Activated CD4-positive, alpha-beta T cell treated with anti-CD3 and anti-CD28 coated beads, Interleukin-2, amount 50 U/mL, for 4 hours (primary cell): Measurements from ENCODE around the gene VASN.
"Not testable (repeated sequence)": the region's sequence is repeated elsewhere in the genome, so short reads cannot be mapped to it uniquely, and the experiment has no call there.

Experiments used
- DNase-seq, 2 experiments: peaks; one replicate each; pipeline ENCODE4 v3.0.0-alpha.2; 2020

Gene VASN

GRCh38 chr16:4337540-4338088, 34.0 kb upstream of the VASN start:
- no peak for DNase-seq

- DNase-seq, result no peak
Observed at GRCh38 chr16:4338125-4338582, 33.5 kb upstream of the VASN start.

- no peak for DNase-seq
Observed at GRCh38 chr16:4338712-4339299, 32.8 kb upstream of the VASN start.

- no peak for DNase-seq
Observed at GRCh38 chr16:4339455-4339854, 32.2 kb upstream of the VASN start.

- no peak for DNase-seq
Observed at GRCh38 chr16:4339909-4340308, 31.7 kb upstream of the VASN start.

GRCh38 chr16:4340443-4340842, 31.2 kb upstream of the VASN start:
- DNase-seq, result no peak

- no peak for DNase-seq
Observed at GRCh38 chr16:4341250-4341649, 30.4 kb upstream of the VASN start.

GRCh38 chr16:4342866-4343744, 28.5 kb upstream of the VASN start:
- DNase-seq, result no peak

- DNase-seq, result not testable (repeated sequence)
Observed at GRCh38 chr16:4344300-4344982, 27.2 kb upstream of the VASN start.

- no peak for DNase-seq
Observed at GRCh38 chr16:4344983-4345835, 26.4 kb upstream of the VASN start.

- DNase-seq, result no peak
Observed at GRCh38 chr16:4345836-4346781, 25.5 kb upstream of the VASN start.

GRCh38 chr16:4347010-4347409, 24.6 kb upstream of the VASN start:
- DNase-seq, result no peak

GRCh38 chr16:4347765-4348509, 23.7 kb upstream of the VASN start:
- DNase-seq, result no peak

- DNase-seq, result no peak
Observed at GRCh38 chr16:4349332-4349731, 22.3 kb upstream of the VASN start.

- no peak for DNase-seq
Observed at GRCh38 chr16:4350365-4350786, 21.3 kb upstream of the VASN start.

- peak; percentile 97 to 98 for DNase-seq
Observed at GRCh38 chr16:4350787-4351659, 20.6 kb upstream of the VASN start, which contains the start of gene PAM16. TSS of gene PAM16 (minus strand) at chr16:4351321. CDS start at chr16:4351234, 87 bp downstream.

- no peak for DNase-seq
Observed at GRCh38 chr16:4351880-4352279, 19.8 kb upstream of the VASN start.

- DNase-seq, result no peak
Observed at GRCh38 chr16:4352843-4353242, 18.8 kb upstream of the VASN start.

GRCh38 chr16:4353675-4354074, 18.0 kb upstream of the VASN start:
- DNase-seq, result no peak
